Measurements from ENCODE around the gene ACBD4.

Gene ACBD4

DNA sequence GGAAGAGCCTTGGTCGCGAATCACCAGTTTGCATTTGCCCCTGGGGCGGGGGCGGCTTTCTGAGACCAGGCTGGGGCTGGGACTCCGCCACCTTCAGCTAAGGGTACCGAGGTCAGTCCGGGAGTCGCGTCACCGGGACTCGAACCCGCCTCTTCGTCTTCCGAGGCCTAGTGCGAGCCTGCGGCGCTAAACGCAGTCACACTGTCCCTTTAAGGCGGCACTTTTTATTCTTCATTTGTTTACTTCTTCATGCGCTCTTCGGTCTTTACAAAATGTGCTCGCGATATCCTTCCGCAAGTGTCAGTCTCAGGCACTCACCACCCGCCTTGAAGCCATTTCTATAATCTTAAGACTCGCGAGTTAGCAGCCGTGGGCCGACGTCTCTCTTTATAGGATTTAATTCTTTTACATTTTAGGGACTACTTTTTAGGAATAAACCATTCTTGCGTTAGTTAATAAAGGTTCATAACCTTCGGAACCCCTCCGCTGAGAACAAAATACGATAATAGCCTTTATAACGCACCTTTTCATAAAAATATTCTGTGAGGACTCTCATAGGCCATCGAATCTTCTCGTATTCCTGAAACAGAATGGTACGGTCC lies 12.2 kb downstream of the ACBD4 start:
- Histone ChIP-seq H3K27me3 (ENCODE audit: insufficient read depth, low read length) (no peaks in the 10 kb centered on the region), H3K4me1 (ENCODE audit: control insufficient read depth, insufficient read depth, low read length, unreplicated experiment) (peaks cover 30% of the 10 kb centered on the region), H3K27ac (ENCODE audit: low read depth, low read length) (peak overlapping the region; percentile 93), H2AFZ (ENCODE audit: low read length, unreplicated experiment) (peak overlapping the region; percentile 8), H3K4me3 (ENCODE audit: low read depth, low read length) (peak overlapping the region; percentile 80), H3K79me2 (ENCODE audit: control insufficient read depth, insufficient read depth, low read length, unreplicated experiment) (peaks cover 35% of the 10 kb centered on the region), H3K36me3 (ENCODE audit: insufficient read depth, low read length) (no peaks in the 10 kb centered on the region)

DNA sequence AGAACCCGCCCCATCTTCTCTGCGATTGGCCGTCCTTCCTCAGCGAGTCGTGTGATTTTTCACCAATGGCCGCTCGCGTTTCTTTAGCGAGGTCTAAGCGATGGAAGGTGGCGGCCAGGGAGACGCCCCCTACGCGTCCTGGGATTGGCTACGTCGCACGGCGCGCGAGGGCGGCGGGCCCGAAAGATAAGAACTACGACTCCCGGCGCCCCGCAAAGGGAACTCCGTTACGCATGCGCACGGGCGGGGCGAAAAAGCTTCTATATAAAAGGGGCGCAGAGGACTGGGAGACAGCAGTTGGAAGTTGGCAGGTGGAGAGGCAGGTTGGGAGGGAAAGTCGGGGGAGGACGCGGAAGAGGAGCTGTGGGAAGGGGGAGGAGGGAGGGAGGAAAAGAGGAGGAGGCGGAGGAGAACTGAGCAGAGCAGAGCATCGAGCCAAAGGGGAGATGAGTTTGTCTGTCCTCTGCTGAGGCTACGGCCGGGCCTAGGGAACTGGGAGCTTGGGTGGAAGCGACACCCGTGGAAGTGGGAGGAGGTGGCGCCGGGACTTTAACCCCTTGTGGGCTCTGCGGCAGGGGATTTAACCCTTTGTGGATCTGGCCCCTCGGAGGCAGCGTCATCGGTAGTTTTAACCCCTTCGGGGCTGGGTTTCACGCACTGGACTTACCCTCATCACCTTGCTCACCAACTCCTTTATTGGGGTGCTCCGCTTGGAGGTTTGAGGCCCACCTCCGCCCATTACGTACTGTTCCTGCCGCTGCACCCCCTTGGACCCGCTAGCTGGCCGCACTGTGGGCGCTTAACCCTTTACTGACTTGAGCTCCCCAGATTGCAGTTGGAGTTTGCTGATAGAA lies 12.9 kb downstream of the ACBD4 start, which contains the start of gene HEXIM1:
Gene HEXIM1, plus strand, starts transcription at position 293 of the 854 bp plus-strand sequence. CDS start 716 bp downstream, outside the sequence.
- Histone ChIP-seq H3K79me2 (ENCODE audit: control insufficient read depth, insufficient read depth, low read length, unreplicated experiment) (peaks cover 35% of the 10 kb centered on the region), H3K36me3 (ENCODE audit: insufficient read depth, low read length) (no peaks in the 10 kb centered on the region), H3K27me3 (ENCODE audit: insufficient read depth, low read length) (no peaks in the 10 kb centered on the region), H3K4me3 (ENCODE audit: low read depth, low read length) (peak within 1 kb of the TSS; percentile 83), H3K4me1 (ENCODE audit: control insufficient read depth, insufficient read depth, low read length, unreplicated experiment) (peaks cover 28% of the 10 kb centered on the region), H3K27ac (ENCODE audit: low read depth, low read length) (peak within 1 kb of the TSS; percentile 93), H2AFZ (ENCODE audit: low read length, unreplicated experiment) (peak within 1 kb of the TSS; percentile 40)

- no peak overlapping the region for H2AFZ ChIP-seq (ENCODE audit: low read length, unreplicated experiment)
- H3K27ac ChIP-seq (ENCODE audit: low read depth, low read length), result peak overlapping the region; percentile 66
- H3K4me1 ChIP-seq (ENCODE audit: control insufficient read depth, insufficient read depth, low read length, unreplicated experiment), result peaks cover 24% of the 10 kb centered on the region
- peak overlapping the region; percentile 83 for H3K4me3 ChIP-seq (ENCODE audit: low read depth, low read length)
- H3K79me2 ChIP-seq (ENCODE audit: control insufficient read depth, insufficient read depth, low read length, unreplicated experiment), result peaks cover 35% of the 10 kb centered on the region
- no peaks in the 10 kb centered on the region for H3K27me3 ChIP-seq (ENCODE audit: insufficient read depth, low read length)
- no peaks in the 10 kb centered on the region for H3K36me3 ChIP-seq (ENCODE audit: insufficient read depth, low read length)
Measured at GRCh38 chr17:45149037-45149668, 13.7 kb downstream of the ACBD4 start.

DNA sequence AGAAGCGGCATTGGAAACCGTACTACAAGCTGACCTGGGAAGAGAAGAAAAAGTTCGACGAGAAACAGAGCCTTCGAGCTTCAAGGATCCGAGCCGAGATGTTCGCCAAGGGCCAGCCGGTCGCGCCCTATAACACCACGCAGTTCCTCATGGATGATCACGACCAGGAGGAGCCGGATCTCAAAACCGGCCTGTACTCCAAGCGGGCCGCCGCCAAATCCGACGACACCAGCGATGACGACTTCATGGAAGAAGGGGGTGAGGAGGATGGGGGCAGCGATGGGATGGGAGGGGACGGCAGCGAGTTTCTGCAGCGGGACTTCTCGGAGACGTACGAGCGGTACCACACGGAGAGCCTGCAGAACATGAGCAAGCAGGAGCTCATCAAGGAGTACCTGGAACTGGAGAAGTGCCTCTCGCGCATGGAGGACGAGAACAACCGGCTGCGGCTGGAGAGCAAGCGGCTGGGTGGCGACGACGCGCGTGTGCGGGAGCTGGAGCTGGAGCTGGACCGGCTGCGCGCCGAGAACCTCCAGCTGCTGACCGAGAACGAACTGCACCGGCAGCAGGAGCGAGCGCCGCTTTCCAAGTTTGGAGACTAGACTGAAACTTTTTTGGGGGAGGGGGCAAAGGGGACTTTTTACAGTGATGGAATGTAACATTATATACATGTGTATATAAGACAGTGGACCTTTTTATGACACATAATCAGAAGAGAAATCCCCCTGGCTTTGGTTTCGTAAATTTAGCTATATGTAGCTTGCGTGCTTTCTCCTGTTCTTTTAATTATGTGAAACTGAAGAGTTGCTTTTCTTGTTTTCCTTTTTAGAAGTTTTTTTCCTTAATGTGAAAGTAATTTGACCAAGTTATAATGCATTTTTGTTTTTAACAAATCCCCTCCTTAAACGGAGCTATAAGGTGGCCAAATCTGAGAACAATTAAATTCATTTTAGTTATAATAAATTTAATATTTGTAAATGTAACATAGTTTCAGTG lies 14.5 kb downstream of the ACBD4 start:
- Histone ChIP-seq H3K27me3 (ENCODE audit: insufficient read depth, low read length) (no peaks in the 10 kb centered on the region), H3K36me3 (ENCODE audit: insufficient read depth, low read length) (no peaks in the 10 kb centered on the region), H3K27ac (ENCODE audit: low read depth, low read length) (peak overlapping the region; percentile 66), H3K4me3 (ENCODE audit: low read depth, low read length) (peak overlapping the region; percentile 83), H3K79me2 (ENCODE audit: control insufficient read depth, insufficient read depth, low read length, unreplicated experiment) (peaks cover 35% of the 10 kb centered on the region), H2AFZ (ENCODE audit: low read length, unreplicated experiment) (no peak overlapping the region), H3K4me1 (ENCODE audit: control insufficient read depth, insufficient read depth, low read length, unreplicated experiment) (peaks cover 19% of the 10 kb centered on the region)

DNA sequence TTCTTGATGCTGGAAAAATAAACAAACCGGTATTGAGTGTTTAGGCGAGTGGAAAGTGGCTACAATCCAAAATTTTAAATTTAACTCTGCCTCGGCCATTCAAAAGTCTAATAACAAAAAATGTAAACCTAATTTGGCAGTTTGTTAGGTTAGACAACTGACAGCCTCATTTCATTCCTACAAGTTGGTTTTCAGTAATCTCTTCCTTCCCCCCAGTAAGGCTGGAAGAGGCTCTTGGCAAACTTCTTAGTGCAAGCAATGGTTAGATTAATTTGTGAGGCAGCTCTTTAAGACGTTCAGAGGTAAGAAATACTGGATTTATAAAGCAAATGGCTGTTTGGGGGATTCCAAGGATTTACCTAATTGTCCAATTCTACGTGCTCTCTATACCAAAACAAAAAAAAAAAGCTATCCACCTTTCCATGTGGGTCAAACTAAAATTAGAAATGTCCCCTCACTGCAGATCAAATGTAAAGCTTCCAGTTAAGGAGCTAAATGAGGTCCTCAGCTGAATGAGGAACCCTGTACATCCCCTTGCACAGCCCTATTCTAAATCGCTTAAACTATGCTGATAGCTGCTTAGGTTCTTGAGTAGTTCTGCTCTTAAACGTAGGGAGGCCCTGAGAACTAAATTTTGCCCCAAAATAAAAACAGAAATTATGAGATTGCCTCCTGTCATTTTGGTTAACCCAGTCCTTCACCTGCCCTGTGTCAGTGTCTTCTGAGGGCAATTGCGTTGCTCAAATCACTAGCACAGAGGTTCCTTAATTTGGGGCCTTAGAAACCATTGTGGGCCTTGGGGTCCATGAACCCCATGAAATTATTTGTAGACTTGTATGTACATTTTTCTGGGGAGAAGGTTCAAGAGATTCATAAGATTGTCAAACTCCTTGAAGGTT lies 15.7 kb downstream of the ACBD4 start:
- Histone ChIP-seq H3K36me3 (ENCODE audit: insufficient read depth, low read length) (no peaks in the 10 kb centered on the region), H3K4me1 (ENCODE audit: control insufficient read depth, insufficient read depth, low read length, unreplicated experiment) (peaks cover 16% of the 10 kb centered on the region), H2AFZ (ENCODE audit: low read length, unreplicated experiment) (no peak overlapping the region), H3K27me3 (ENCODE audit: insufficient read depth, low read length) (no peaks in the 10 kb centered on the region), H3K27ac (ENCODE audit: low read depth, low read length) (peak overlapping the region; percentile 30), H3K79me2 (ENCODE audit: control insufficient read depth, insufficient read depth, low read length, unreplicated experiment) (peaks cover 42% of the 10 kb centered on the region), H3K4me3 (ENCODE audit: low read depth, low read length) (peak overlapping the region; percentile 83)

GRCh38 chr17:45155029-45155428 lies 19.5 kb downstream of the ACBD4 start:
- Histone ChIP-seq H2AFZ (ENCODE audit: low read length, unreplicated experiment) (no peak overlapping the region), H3K4me3 (ENCODE audit: low read depth, low read length) (no peak overlapping the region), H3K4me1 (ENCODE audit: control insufficient read depth, insufficient read depth, low read length, unreplicated experiment) (peaks cover 27% of the 10 kb centered on the region), H3K36me3 (ENCODE audit: insufficient read depth, low read length) (no peaks in the 10 kb centered on the region), H3K27me3 (ENCODE audit: insufficient read depth, low read length) (no peaks in the 10 kb centered on the region), H3K79me2 (ENCODE audit: control insufficient read depth, insufficient read depth, low read length, unreplicated experiment) (peaks cover 58% of the 10 kb centered on the region), H3K27ac (ENCODE audit: low read depth, low read length) (no peak overlapping the region)

GRCh38 chr17:45155483-45155882 lies 20.0 kb downstream of the ACBD4 start:
- peaks cover 58% of the 10 kb centered on the region for H3K79me2 ChIP-seq (ENCODE audit: control insufficient read depth, insufficient read depth, low read length, unreplicated experiment)
- no peak overlapping the region for H3K27ac ChIP-seq (ENCODE audit: low read depth, low read length)
- no peak overlapping the region for H2AFZ ChIP-seq (ENCODE audit: low read length, unreplicated experiment)
- no peaks in the 10 kb centered on the region for H3K27me3 ChIP-seq (ENCODE audit: insufficient read depth, low read length)
- H3K4me3 ChIP-seq (ENCODE audit: low read depth, low read length), result no peak overlapping the region
- no peaks in the 10 kb centered on the region for H3K36me3 ChIP-seq (ENCODE audit: insufficient read depth, low read length)
- H3K4me1 ChIP-seq (ENCODE audit: control insufficient read depth, insufficient read depth, low read length, unreplicated experiment), result peaks cover 27% of the 10 kb centered on the region

DNA sequence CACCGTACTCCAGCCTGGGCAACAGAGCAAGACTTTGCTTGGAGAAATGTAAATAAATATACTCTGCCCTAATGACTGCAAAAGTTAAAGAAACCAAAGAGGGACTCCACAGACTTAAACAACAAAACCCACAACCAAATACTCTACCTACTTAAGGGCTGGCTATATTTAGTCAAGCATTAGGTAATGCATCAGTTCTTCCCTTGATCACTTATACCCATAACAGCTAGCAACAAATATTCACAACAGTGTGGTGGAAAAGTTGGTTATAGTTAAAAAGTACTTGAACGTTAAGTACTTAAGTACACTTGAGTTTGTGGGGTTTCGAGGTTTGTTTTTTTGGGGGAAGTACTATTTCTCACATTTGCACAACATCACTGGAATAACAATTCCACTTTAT lies 20.8 kb downstream of the ACBD4 start:
- Histone ChIP-seq H3K4me1 (ENCODE audit: control insufficient read depth, insufficient read depth, low read length, unreplicated experiment) (peaks cover 24% of the 10 kb centered on the region), H3K79me2 (ENCODE audit: control insufficient read depth, insufficient read depth, low read length, unreplicated experiment) (peaks cover 58% of the 10 kb centered on the region)

GRCh38 chr17:45160447-45161287 lies 25.2 kb downstream of the ACBD4 start:
- Histone ChIP-seq H3K4me3 (ENCODE audit: low read depth, low read length) (peak overlapping the region; percentile 83), H3K27me3 (ENCODE audit: insufficient read depth, low read length) (no peaks in the 10 kb centered on the region), H3K36me3 (ENCODE audit: insufficient read depth, low read length) (no peaks in the 10 kb centered on the region), H2AFZ (ENCODE audit: low read length, unreplicated experiment) (peak overlapping the region; percentile 46), H3K79me2 (ENCODE audit: control insufficient read depth, insufficient read depth, low read length, unreplicated experiment) (peaks cover 48% of the 10 kb centered on the region), H3K27ac (ENCODE audit: low read depth, low read length) (peak overlapping the region; percentile 94), H3K4me1 (ENCODE audit: control insufficient read depth, insufficient read depth, low read length, unreplicated experiment) (peaks cover 26% of the 10 kb centered on the region)

More for the DNA sequence above, 20.8 kb downstream of the ACBD4 start:
- no peaks in the 10 kb centered on the region for H3K27me3 ChIP-seq (ENCODE audit: insufficient read depth, low read length)
- H3K27ac ChIP-seq (ENCODE audit: low read depth, low read length), result no peak overlapping the region
- H2AFZ ChIP-seq (ENCODE audit: low read length, unreplicated experiment), result no peak overlapping the region
- H3K36me3 ChIP-seq (ENCODE audit: insufficient read depth, low read length), result no peaks in the 10 kb centered on the region
- no peak overlapping the region for H3K4me3 ChIP-seq (ENCODE audit: low read depth, low read length)
